Astrocyte (in vitro differentiated cells and primary cell): ENCODE data around the gene ASTN1. TPM values are rescaled to one million over a fixed set of nuclear protein-coding genes. Genes with fewer than 3 reads are reported as not detected.
A peak's percentile ranks its signal among the peaks of the same experiment; 100 is the strongest.

ENCODE experiments used
- DNase-seq: peaks from one replicate; pipeline ENCODE4 v3.0.0-alpha.2; 2010; ENCODE audit warnings: low read depth
- FAIRE-seq: peaks from 2 replicates; lab custom pipeline; 2011; peaks lifted over from hg19 to GRCh38; lab: Jason Lieb, UNC
- H2AFZ ChIP-seq: 2 replicates; pipeline ENCODE4 v1.6.0; 2012; ENCODE audit warnings: low read depth, low read length, inconsistent platforms
- H3K27ac ChIP-seq: 2 replicates; pipeline ENCODE4 v1.5.1; 2011; ENCODE audit warnings: low read depth, low read length, inconsistent platforms
- H3K27me3 ChIP-seq: 2 replicates; pipeline ENCODE4 v1.6.0; 2011; ENCODE audit warnings: low read length, inconsistent platforms; ENCODE audit not compliant: insufficient read depth
- H3K36me3 ChIP-seq: 2 replicates; pipeline ENCODE4 v1.5.1; 2011; ENCODE audit warnings: low read length, inconsistent platforms; ENCODE audit not compliant: insufficient read depth
- H3K4me1 ChIP-seq: 2 replicates; pipeline ENCODE4 v1.5.1; 2011; ENCODE audit warnings: low read length, inconsistent platforms; ENCODE audit not compliant: insufficient read depth
- H3K4me2 ChIP-seq: 2 replicates; pipeline ENCODE4 v1.6.0; 2012; ENCODE audit warnings: low read length, inconsistent platforms
- H3K4me3 ChIP-seq: 2 replicates; pipeline ENCODE4 v1.5.1; 2011; ENCODE audit warnings: low read depth, mild to moderate bottlenecking, low read length, inconsistent platforms; ENCODE audit not compliant: insufficient read depth
- H3K79me2 ChIP-seq: 2 replicates; pipeline ENCODE4 v1.6.0; 2012; ENCODE audit warnings: mild to moderate bottlenecking, low read length, inconsistent platforms; ENCODE audit not compliant: insufficient read depth
- H3K9ac ChIP-seq: 2 replicates; pipeline ENCODE4 v1.6.0; 2012; ENCODE audit warnings: mild to moderate bottlenecking, low read length, inconsistent platforms
- H3K9me3 ChIP-seq: 2 replicates; pipeline ENCODE4 v1.5.1; 2012; ENCODE audit warnings: low read depth, mild to moderate bottlenecking, low read length, inconsistent platforms; ENCODE audit not compliant: insufficient read depth
- H4K20me1 ChIP-seq: 2 replicates; pipeline ENCODE4 v1.6.0; 2012; ENCODE audit warnings: low read length, inconsistent platforms; ENCODE audit not compliant: insufficient read depth
- H3K27ac Mint-ChIP-seq: one replicate; pipeline ENCODE4 v1.8.0; 2021; ENCODE audit warnings: mild to moderate bottlenecking, mixed read lengths; ENCODE audit not compliant: unreplicated experiment
- H3K27me3 Mint-ChIP-seq: one replicate; pipeline ENCODE4 v1.8.0; 2021; ENCODE audit warnings: low read depth, mixed read lengths; ENCODE audit not compliant: unreplicated experiment
- H3K36me3 Mint-ChIP-seq: one replicate; pipeline ENCODE4 v1.8.0; 2021; ENCODE audit warnings: low read depth, mixed read lengths; ENCODE audit not compliant: unreplicated experiment
- H3K4me1 Mint-ChIP-seq: one replicate; pipeline ENCODE4 v1.8.0; 2021; ENCODE audit warnings: low read depth, mixed read lengths; ENCODE audit not compliant: unreplicated experiment
- H3K4me3 Mint-ChIP-seq: one replicate; pipeline ENCODE4 v1.8.0; 2021; ENCODE audit warnings: mild to moderate bottlenecking, moderate library complexity, mixed read lengths; ENCODE audit not compliant: unreplicated experiment
- H3K9me3 Mint-ChIP-seq: one replicate; pipeline ENCODE4 v1.8.0; 2021; ENCODE audit warnings: mild to moderate bottlenecking, mixed read lengths; ENCODE audit not compliant: unreplicated experiment
- EZH2 ChIP-seq: IDR thresholded peaks from 2 replicates; pipeline ENCODE4 v1.6.1; 2012; ENCODE audit warnings: mild to moderate bottlenecking, low read length, inconsistent platforms; ENCODE audit not compliant: insufficient read depth
- total RNA-seq: library from RNA; stranded (reverse); gene quantifications from 2 replicates; pipeline ENCODE4 v1.2.1, GENCODE V29; 2021
- TF ChIP-seq, protein P1 (sequence below): IDR thresholded peaks from 2 replicates; pipeline ENCODE4 v1.5.1; 2011; ENCODE audit warnings: low read depth, mild to moderate bottlenecking, inconsistent platforms, low read length, moderate library complexity; ENCODE audit not compliant: insufficient read depth

Gene ASTN1
- total RNA-seq, 1 donor from 2014 or later, result 0.50 TPM

DNA sequence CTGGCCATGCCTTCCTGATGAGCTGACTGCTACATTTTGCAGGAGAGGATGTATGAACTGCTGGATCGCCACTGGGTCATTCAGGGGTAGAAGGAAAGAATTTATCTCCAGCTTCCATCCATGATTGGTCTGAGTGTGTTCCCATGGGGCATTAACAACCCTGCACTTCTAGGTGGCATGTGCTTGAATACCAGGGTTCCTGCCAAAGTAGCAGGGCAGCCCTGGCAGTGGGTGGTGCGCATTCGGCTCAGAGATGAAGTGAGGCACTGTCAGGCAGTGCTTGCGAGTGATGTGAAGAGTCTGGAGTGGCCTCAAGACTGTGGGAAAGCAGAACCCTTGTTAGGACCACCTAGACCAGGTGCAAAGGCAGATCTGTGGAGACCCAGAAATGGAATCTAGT lies 294.9 kb downstream of the ASTN1 start:
- DNase-seq, result no peak

DNA sequence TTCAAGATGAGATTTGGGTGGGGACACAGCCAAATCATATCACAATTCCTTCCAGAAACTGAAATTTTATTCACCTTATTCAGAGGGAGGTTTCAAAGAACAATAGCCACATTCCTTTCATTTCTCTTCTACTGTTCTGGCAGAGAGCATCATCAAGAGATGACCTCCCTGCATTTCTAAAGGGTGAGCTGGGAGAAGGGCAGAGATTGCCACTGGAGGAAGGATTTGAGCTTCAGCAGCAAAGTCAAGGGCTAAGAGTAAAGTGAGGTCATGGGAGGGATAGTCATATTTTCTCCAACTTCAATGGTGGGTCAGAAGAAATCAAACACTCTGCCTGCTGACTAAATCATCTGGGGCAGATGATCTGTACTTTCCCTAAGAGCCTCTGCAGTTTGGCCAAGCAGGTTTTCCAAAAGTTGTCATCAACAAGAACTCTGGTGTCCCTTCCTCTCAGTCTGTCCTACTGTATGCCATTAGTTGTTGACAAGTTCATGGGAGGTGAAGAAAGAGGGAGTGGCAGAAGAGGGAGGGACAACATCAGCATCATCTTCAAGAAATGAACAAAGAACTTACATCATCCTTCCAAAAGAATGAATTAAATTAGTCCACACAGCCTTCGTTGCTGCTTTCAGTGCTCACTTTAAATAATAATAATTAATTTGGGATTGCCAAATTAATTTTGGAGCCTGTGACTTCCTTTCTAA lies 298.3 kb downstream of the ASTN1 start:
- H3K27me3 Mint-ChIP-seq, result peaks cover 10% of the 10 kb centered on the region
- TF ChIP-seq, protein P1, sequence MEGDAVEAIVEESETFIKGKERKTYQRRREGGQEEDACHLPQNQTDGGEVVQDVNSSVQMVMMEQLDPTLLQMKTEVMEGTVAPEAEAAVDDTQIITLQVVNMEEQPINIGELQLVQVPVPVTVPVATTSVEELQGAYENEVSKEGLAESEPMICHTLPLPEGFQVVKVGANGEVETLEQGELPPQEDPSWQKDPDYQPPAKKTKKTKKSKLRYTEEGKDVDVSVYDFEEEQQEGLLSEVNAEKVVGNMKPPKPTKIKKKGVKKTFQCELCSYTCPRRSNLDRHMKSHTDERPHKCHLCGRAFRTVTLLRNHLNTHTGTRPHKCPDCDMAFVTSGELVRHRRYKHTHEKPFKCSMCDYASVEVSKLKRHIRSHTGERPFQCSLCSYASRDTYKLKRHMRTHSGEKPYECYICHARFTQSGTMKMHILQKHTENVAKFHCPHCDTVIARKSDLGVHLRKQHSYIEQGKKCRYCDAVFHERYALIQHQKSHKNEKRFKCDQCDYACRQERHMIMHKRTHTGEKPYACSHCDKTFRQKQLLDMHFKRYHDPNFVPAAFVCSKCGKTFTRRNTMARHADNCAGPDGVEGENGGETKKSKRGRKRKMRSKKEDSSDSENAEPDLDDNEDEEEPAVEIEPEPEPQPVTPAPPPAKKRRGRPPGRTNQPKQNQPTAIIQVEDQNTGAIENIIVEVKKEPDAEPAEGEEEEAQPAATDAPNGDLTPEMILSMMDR, result no peak
- TF ChIP-seq EZH2, result no peak
- Histone ChIP-seq H3K9me3 (no peaks in the 10 kb centered on the region), H3K4me2 (no peak overlapping the region), H2AFZ (no peak overlapping the region), H3K4me3 (no peak overlapping the region), H3K27me3 (no peaks in the 10 kb centered on the region), H3K36me3 (no peaks in the 10 kb centered on the region), H3K4me1 (no peaks in the 10 kb centered on the region), H3K9ac (no peak overlapping the region), H3K27ac (no peak overlapping the region), H3K79me2 (no peaks in the 10 kb centered on the region), H4K20me1 (no peaks in the 10 kb centered on the region)
- peak; percentile 39 for FAIRE-seq
- H3K27ac Mint-ChIP-seq, result no peak overlapping the region
- peak; percentile 25 for DNase-seq
- H3K4me1 Mint-ChIP-seq, result peaks cover 1% of the 10 kb centered on the region
- H3K9me3 Mint-ChIP-seq, result peaks cover 1% of the 10 kb centered on the region
- H3K4me3 Mint-ChIP-seq, result no peak overlapping the region
- H3K36me3 Mint-ChIP-seq, result no peaks in the 10 kb centered on the region

More for the DNA sequence above, 294.9 kb downstream of the ASTN1 start:
- Mint-ChIP-seq H3K4me1 (peaks cover 1% of the 10 kb centered on the region), H3K36me3 (no peaks in the 10 kb centered on the region), H3K27me3 (no peaks in the 10 kb centered on the region), H3K4me3 (no peak overlapping the region), H3K9me3 (peaks cover 1% of the 10 kb centered on the region), H3K27ac (no peak overlapping the region)
- no peaks in the 10 kb centered on the region for H3K36me3 ChIP-seq
- no peak overlapping the region for H3K4me3 ChIP-seq
- FAIRE-seq, result no peak
- TF ChIP-seq, protein P1, result no peak
- no peak for TF ChIP-seq EZH2
- no peaks in the 10 kb centered on the region for H3K9me3 ChIP-seq
- H3K79me2 ChIP-seq, result no peaks in the 10 kb centered on the region
- no peak overlapping the region for H2AFZ ChIP-seq
- H3K9ac ChIP-seq, result no peak overlapping the region
- no peaks in the 10 kb centered on the region for H3K27me3 ChIP-seq
- H3K27ac ChIP-seq, result no peak overlapping the region
- H3K4me1 ChIP-seq, result no peaks in the 10 kb centered on the region
- no peak overlapping the region for H3K4me2 ChIP-seq
- H4K20me1 ChIP-seq, result no peaks in the 10 kb centered on the region

DNA sequence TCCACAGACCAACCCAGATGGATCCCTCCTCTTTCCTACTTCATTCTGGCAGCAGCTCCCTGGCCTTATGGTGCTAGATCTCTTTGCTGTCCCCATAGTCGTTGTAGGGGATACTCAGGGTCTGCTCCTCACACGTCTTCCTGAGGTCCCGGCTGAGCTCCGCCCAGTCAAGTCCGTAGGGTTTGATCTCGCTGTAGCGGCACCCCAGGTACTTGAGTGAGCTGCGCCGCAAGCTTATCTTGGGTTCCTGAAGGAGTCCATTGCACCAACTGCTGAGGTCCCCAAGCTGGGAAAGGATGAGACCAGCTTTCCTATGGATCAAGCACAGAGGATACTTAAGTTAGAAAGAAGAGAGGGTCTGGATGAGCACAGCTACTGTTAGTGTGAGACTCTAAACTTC lies 300.3 kb downstream of the ASTN1 start:
- Mint-ChIP-seq H3K4me1 (peaks cover 1% of the 10 kb centered on the region), H3K27me3 (peaks cover 11% of the 10 kb centered on the region), H3K27ac (no peak overlapping the region), H3K4me3 (no peak overlapping the region), H3K36me3 (no peaks in the 10 kb centered on the region), H3K9me3 (peaks cover 1% of the 10 kb centered on the region)
- H3K27me3 ChIP-seq, result no peaks in the 10 kb centered on the region
- no peak overlapping the region for H3K4me2 ChIP-seq
- H3K79me2 ChIP-seq, result no peaks in the 10 kb centered on the region
- no peak overlapping the region for H2AFZ ChIP-seq
- no peaks in the 10 kb centered on the region for H3K36me3 ChIP-seq
- H3K4me3 ChIP-seq, result no peak overlapping the region
- no peaks in the 10 kb centered on the region for H4K20me1 ChIP-seq
- no peak for FAIRE-seq
- no peak for DNase-seq
- H3K9me3 ChIP-seq, result no peaks in the 10 kb centered on the region
- H3K27ac ChIP-seq, result no peak overlapping the region
- H3K4me1 ChIP-seq, result no peaks in the 10 kb centered on the region
- TF ChIP-seq, protein P1, result no peak
- TF ChIP-seq EZH2, result no peak
- H3K9ac ChIP-seq, result no peak overlapping the region
